SK-N-SH (cell line): ENCODE measurements around the gene SLC25A44.

Experiments
- CTCF ChIP-seq: fragments of 200-600 bp; sonication (generic); IDR thresholded peaks from 2 replicates; pipeline ENCODE4 v1.6.1; 2017; ENCODE audit warnings: antibody characterized with exemption, mild to moderate bottlenecking, moderate library complexity
- EP300 ChIP-seq, 2 experiments: IDR thresholded peaks; 2 replicates each; pipeline versions ENCODE4 v1.4.0 to v1.6.1; 2012; ENCODE audit warnings: borderline replicate concordance in 1 of 2, low read depth in 1 of 2, low read length in 1 of 2
- REST ChIP-seq: IDR thresholded peaks from 2 replicates; pipeline ENCODE4 v1.6.1; 2012; ENCODE audit warnings: mild to moderate bottlenecking, low read depth, low read length, moderate library complexity
- SMC3 ChIP-seq: IDR thresholded peaks from 2 replicates; pipeline ENCODE4 v1.6.1; 2012; ENCODE audit warnings: low read depth, low read length, improper control_type of control experiment
- TAF1 ChIP-seq: IDR thresholded peaks from 2 replicates; pipeline ENCODE4 v1.6.1; 2012; ENCODE audit warnings: low read depth, mild to moderate bottlenecking, low read length, moderate library complexity, borderline replicate concordance
- YY1 ChIP-seq: IDR thresholded peaks from 2 replicates; pipeline ENCODE4 v1.4.0; 2012; ENCODE audit warnings: low read depth, mild to moderate bottlenecking

GRCh38 chr1:156164125-156164831 lies 29.6 kb upstream of the SLC25A44 start:
- TF ChIP-seq TAF1 (no peak), SMC3 (no peak), REST (no peak), YY1 (no peak), CTCF (no peak), EP300 (IDR thresholded peaks at IDR 0.05; ENCODE audit: borderline replicate concordance in 1 of 2, low read depth in 1 of 2, low read length in 1 of 2) (no peak)
